ENCODE results near the gene COL5A3.

COL5A3 gene

DNA sequence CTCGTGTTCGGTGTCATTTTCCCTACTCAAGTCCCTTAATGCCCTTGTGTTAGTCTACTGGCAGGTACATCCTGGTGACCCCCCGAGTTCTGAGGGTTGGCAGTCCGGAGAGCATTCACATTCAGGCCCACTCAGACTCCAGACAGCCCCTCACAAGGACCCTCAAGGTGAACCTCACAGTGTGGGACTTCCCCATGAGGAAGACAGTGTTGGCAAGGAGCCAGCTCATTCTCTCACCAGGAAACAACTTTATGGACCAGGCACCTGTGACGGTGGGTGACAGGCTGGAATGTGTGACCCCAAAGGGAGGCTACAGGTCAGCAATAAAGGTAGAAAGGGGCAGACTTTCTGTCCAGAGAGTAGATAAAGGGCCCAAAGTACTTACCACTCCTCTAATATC is 27.5 kb upstream of the COL5A3 start:
- H3K27me3 ChIP-seq (ENCODE audit: low read length) = no peaks in the 10 kb centered on the region

DNA sequence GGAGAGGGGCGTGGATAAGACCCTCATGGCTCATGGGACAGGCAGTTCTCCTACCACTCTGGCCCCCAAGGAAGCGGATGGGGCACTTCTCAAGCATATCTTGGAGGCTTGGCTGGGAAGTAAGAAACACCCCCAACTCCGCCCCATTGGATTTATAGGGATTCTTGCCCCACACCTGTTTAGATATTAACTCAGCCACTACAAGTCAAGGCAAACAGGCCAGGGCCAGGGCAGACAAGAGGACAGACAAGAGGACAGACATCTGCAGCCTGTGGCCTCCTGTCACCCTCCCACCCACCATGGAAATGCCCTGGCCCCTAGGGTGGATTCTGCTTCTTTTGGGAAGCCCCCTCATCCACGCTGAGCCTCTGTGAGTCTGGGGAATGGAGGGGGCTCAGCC is 27.1 kb upstream of the COL5A3 start:
- Histone ChIP-seq H3K79me2 (ENCODE audit: insufficient read depth, low read length) (no peaks in the 10 kb centered on the region), H3K9ac (ENCODE audit: low read length) (no peak overlapping the region), H3K27ac (ENCODE audit: low read depth, low read length) (no peak overlapping the region), H3K4me2 (ENCODE audit: low read depth, low read length, poor library complexity, severe bottlenecking) (no peak overlapping the region), H3K9me3 (ENCODE audit: insufficient read depth, low read length) (no peaks in the 10 kb centered on the region), H3K4me3 (ENCODE audit: insufficient read depth, low read length, poor library complexity, severe bottlenecking) (no peak overlapping the region), H2AFZ (ENCODE audit: low read depth, low read length, severe bottlenecking) (no peak overlapping the region), H3F3A (ENCODE audit: insufficient read depth) (no peaks in the 10 kb centered on the region), H3K36me3 (ENCODE audit: low read length) (no peaks in the 10 kb centered on the region), H4K20me1 (ENCODE audit: low read depth, low read length) (no peaks in the 10 kb centered on the region), H3K27me3 (ENCODE audit: low read length) (no peaks in the 10 kb centered on the region), H3K9me2 (replicated peaks; ENCODE audit: insufficient read depth, low read length) (no peaks in the 10 kb centered on the region)
- TF ChIP-seq, protein P1, sequence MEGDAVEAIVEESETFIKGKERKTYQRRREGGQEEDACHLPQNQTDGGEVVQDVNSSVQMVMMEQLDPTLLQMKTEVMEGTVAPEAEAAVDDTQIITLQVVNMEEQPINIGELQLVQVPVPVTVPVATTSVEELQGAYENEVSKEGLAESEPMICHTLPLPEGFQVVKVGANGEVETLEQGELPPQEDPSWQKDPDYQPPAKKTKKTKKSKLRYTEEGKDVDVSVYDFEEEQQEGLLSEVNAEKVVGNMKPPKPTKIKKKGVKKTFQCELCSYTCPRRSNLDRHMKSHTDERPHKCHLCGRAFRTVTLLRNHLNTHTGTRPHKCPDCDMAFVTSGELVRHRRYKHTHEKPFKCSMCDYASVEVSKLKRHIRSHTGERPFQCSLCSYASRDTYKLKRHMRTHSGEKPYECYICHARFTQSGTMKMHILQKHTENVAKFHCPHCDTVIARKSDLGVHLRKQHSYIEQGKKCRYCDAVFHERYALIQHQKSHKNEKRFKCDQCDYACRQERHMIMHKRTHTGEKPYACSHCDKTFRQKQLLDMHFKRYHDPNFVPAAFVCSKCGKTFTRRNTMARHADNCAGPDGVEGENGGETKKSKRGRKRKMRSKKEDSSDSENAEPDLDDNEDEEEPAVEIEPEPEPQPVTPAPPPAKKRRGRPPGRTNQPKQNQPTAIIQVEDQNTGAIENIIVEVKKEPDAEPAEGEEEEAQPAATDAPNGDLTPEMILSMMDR (IDR thresholded peaks at IDR 0.05; ENCODE audit: insufficient read depth, low read length, poor library complexity, severe bottlenecking) = no peak
- no peak for TF ChIP-seq EZH2phosphoT487 (conservative IDR thresholded peaks at IDR 0.05; ENCODE audit: low read length)

More for the DNA sequence above, 27.5 kb upstream of the COL5A3 start:
- TF ChIP-seq, protein P1 (IDR thresholded peaks at IDR 0.05; ENCODE audit: insufficient read depth, low read length, poor library complexity, severe bottlenecking) = no peak
- TF ChIP-seq EZH2phosphoT487 (conservative IDR thresholded peaks at IDR 0.05; ENCODE audit: low read length) = no peak
- H4K20me1 ChIP-seq (ENCODE audit: low read depth, low read length) = no peaks in the 10 kb centered on the region
- H3K9ac ChIP-seq (ENCODE audit: low read length) = no peak overlapping the region
- H3K79me2 ChIP-seq (ENCODE audit: insufficient read depth, low read length) = no peaks in the 10 kb centered on the region
- no peak overlapping the region for H2AFZ ChIP-seq (ENCODE audit: low read depth, low read length, severe bottlenecking)
- no peaks in the 10 kb centered on the region for H3K9me3 ChIP-seq (ENCODE audit: insufficient read depth, low read length)
- H3K9me2 ChIP-seq (replicated peaks; ENCODE audit: insufficient read depth, low read length) = no peaks in the 10 kb centered on the region
- H3K27ac ChIP-seq (ENCODE audit: low read depth, low read length) = no peak overlapping the region
- H3F3A ChIP-seq (ENCODE audit: insufficient read depth) = no peaks in the 10 kb centered on the region
- no peaks in the 10 kb centered on the region for H3K36me3 ChIP-seq (ENCODE audit: low read length)
- no peak overlapping the region for H3K4me2 ChIP-seq (ENCODE audit: low read depth, low read length, poor library complexity, severe bottlenecking)
- no peak overlapping the region for H3K4me3 ChIP-seq (ENCODE audit: insufficient read depth, low read length, poor library complexity, severe bottlenecking)

DNA sequence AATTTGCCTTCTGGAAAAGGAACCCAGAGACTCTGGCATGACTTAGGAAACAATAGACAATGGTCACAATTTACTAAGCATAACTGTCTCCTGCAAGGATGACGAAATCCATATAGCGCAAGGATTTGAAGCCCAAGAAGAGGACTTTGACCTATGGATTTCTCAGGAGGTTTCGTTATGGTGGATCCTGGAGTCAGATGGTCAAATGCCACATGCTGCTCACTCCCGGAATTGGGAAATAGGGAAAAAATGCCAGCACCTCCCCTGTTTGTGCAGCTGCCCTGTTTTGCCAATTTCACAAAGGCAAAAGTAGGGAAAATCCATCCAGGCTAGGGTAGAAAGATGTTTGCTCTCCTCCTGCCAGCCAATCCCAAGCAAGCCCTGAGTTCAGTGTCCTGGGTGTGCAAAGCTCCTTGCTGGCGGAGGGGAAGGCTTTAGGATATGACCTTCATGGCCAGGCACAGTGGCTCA is 26.3 kb upstream of the COL5A3 start:
- no peaks in the 10 kb centered on the region for H3F3A ChIP-seq (ENCODE audit: insufficient read depth)
- H4K20me1 ChIP-seq (ENCODE audit: low read depth, low read length) = no peaks in the 10 kb centered on the region
- no peak overlapping the region for H3K27ac ChIP-seq (ENCODE audit: low read depth, low read length)
- H3K36me3 ChIP-seq (ENCODE audit: low read length) = no peaks in the 10 kb centered on the region
- no peak overlapping the region for H3K4me3 ChIP-seq (ENCODE audit: insufficient read depth, low read length, poor library complexity, severe bottlenecking)
- no peak overlapping the region for H3K9ac ChIP-seq (ENCODE audit: low read length)
- H3K79me2 ChIP-seq (ENCODE audit: insufficient read depth, low read length) = no peaks in the 10 kb centered on the region
- no peaks in the 10 kb centered on the region for H3K9me3 ChIP-seq (ENCODE audit: insufficient read depth, low read length)
- no peaks in the 10 kb centered on the region for H3K27me3 ChIP-seq (ENCODE audit: low read length)
- no peak for TF ChIP-seq EZH2phosphoT487 (conservative IDR thresholded peaks at IDR 0.05; ENCODE audit: low read length)
- TF ChIP-seq, protein P1 (IDR thresholded peaks at IDR 0.05; ENCODE audit: insufficient read depth, low read length, poor library complexity, severe bottlenecking) = no peak
- H3K4me2 ChIP-seq (ENCODE audit: low read depth, low read length, poor library complexity, severe bottlenecking) = no peak overlapping the region
- no peaks in the 10 kb centered on the region for H3K9me2 ChIP-seq (replicated peaks; ENCODE audit: insufficient read depth, low read length)
- no peak overlapping the region for H2AFZ ChIP-seq (ENCODE audit: low read depth, low read length, severe bottlenecking)

Data from SU-DHL-6 (cell line).